ENCODE data around the gene NPFF.

Gene NPFF

GRCh38 chr12:53510181-53510812 is 3.0 kb upstream of the NPFF start:
- Histone ChIP-seq H3K4me3 (ENCODE audit: low read length) (no peak overlapping the region), H3K4me2 (ENCODE audit: low read length) (no peak overlapping the region), H3K9me3 (replicated peaks; ENCODE audit: low read length) (no peaks in the 10 kb centered on the region), H3K27me3 (ENCODE audit: control insufficient read depth, insufficient read depth, low read length) (no peaks in the 10 kb centered on the region), H3K9ac (ENCODE audit: low read depth, low read length) (no peak overlapping the region), H3K36me3 (ENCODE audit: insufficient read depth, low read length) (peaks cover 62% of the 10 kb centered on the region), H3K4me1 (ENCODE audit: control insufficient read depth, insufficient read depth, low read length) (peaks cover 30% of the 10 kb centered on the region)

DNA sequence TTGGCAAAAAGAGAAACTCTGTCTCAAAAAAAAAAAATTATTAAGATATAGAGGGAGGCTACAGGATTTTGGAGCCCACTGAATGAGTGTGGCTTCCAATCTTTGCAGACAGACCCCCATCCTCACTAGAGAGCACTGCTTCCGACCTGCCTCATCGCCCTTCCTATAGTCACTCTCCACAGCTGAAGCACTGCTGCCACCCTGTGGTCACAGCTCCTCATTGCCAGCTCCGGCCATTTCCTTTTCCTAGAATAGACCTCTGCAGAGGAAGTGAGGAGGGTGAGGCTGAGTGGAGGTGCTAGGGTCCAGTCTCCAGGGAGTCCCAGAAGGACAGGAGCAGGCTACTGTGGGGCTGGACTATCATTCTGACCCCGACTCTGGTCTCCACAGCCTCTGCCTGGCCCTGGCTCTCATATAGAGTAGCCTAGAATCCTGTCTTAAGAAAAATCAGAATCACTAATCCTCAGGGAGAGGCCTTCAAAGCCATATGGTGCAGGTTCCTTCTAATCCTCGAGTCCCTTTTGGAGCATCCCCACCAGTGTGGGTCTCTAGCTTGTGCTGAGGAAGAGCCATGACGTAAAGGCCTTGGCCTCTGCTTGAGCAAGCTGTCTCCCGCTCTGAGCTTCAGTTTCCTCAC is 1.4 kb upstream of the NPFF start:
- Histone ChIP-seq H3K9ac (ENCODE audit: low read depth, low read length) (no peak overlapping the region), H3K9me3 (replicated peaks; ENCODE audit: low read length) (no peaks in the 10 kb centered on the region), H3K27me3 (ENCODE audit: control insufficient read depth, insufficient read depth, low read length) (no peaks in the 10 kb centered on the region), H3K4me1 (ENCODE audit: control insufficient read depth, insufficient read depth, low read length) (peaks cover 34% of the 10 kb centered on the region), H3K4me2 (ENCODE audit: low read length) (no peak overlapping the region), H3K4me3 (ENCODE audit: low read length) (no peak overlapping the region), H3K36me3 (ENCODE audit: insufficient read depth, low read length) (peaks cover 59% of the 10 kb centered on the region)

DNA sequence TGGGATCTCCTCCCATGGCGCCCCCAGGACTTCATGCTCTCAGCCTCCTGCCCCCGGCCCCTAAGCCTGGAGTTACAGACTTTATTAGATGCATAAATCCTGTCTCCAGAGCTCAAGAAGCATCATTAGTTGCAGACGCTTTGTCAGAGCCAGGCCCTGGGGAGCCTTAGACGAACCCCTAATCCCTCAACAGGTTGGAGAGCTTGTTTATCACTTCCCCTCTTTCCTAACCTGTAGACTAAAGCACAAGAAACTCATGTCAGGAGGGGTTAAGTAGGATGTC is 260 bp upstream of the NPFF start:
- Histone ChIP-seq H3K4me3 (ENCODE audit: low read length) (no peak overlapping the region), H3K4me1 (ENCODE audit: control insufficient read depth, insufficient read depth, low read length) (peaks cover 33% of the 10 kb centered on the region), H3K4me2 (ENCODE audit: low read length) (no peak overlapping the region), H3K9me3 (replicated peaks; ENCODE audit: low read length) (no peaks in the 10 kb centered on the region), H3K9ac (ENCODE audit: low read depth, low read length) (no peak overlapping the region), H3K36me3 (ENCODE audit: insufficient read depth, low read length) (peaks cover 49% of the 10 kb centered on the region), H3K27me3 (ENCODE audit: control insufficient read depth, insufficient read depth, low read length) (no peaks in the 10 kb centered on the region)

DNA sequence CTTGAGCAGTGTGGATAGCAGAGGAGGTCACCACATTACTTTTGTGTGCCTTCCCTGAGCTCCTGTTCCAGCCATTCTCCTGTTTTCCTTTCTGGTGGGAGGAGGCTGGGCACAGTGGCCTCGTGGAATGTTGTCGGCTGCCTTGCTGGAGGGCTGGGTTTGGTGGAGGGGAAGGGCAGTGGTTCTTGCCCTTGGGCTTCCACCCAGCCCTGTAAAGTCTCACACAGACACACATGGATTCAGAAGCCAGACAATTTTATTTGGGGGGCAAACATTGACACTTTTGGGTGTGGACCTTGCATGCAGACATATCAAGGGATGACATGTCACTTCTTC is 866 bp downstream of the NPFF start:
- Histone ChIP-seq H3K27me3 (ENCODE audit: control insufficient read depth, insufficient read depth, low read length) (no peaks in the 10 kb centered on the region), H3K4me2 (ENCODE audit: low read length) (peak overlapping the region; percentile 42), H3K36me3 (ENCODE audit: insufficient read depth, low read length) (peaks cover 38% of the 10 kb centered on the region), H3K9me3 (replicated peaks; ENCODE audit: low read length) (no peaks in the 10 kb centered on the region), H3K9ac (ENCODE audit: low read depth, low read length) (peak overlapping the region; percentile 35), H3K4me3 (ENCODE audit: low read length) (no peak overlapping the region), H3K4me1 (ENCODE audit: control insufficient read depth, insufficient read depth, low read length) (peaks cover 41% of the 10 kb centered on the region)

DNA sequence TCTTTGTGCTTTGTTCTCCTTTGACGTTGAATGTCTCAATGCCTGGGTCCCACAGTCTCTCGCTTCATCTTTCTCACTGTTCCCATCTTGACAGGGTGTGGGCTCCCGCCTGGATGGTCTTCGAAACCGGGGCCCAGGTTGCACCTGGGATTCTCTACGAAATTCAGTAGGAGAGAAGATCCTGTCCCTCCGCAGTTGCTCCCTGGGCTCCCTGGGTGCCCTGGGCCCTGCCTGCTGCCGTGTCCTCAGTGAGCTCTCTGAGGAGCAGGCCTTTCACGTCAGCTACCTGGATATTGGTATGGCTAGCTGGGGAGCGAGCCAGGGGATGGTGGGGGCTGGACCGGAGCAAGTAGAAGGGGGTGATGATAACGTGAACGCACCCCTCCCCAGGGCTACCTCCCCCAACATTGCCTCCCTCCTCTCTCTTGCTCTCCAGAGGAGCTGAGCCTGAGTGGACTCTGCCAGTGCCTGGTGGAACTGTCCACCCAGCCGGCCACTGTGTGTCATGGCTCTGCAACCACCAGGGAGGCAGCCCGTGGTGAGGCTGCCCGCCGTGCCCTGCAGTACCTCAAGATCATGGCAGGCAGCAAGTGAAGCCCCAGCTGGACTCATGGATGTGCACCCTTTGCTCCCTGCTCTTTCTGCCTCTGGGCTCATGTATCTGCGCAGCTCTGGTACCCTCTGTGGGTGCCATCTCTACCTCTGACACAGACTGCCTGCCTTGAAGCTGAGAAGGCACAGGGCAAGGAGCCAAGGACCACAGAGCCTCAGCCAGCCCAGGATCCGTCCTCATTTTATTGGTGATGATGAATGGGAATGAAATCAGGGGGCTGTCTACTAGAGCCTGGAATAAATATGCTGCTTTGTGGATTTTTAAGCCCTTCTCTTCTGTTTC is 1.5 kb downstream of the NPFF start:
- peaks cover 35% of the 10 kb centered on the region for H3K36me3 ChIP-seq (ENCODE audit: insufficient read depth, low read length)
- H3K9ac ChIP-seq (ENCODE audit: low read depth, low read length): peak overlapping the region; percentile 72
- peaks cover 43% of the 10 kb centered on the region for H3K4me1 ChIP-seq (ENCODE audit: control insufficient read depth, insufficient read depth, low read length)

GRCh38 chr12:53505086-53505485 is 2.2 kb downstream of the NPFF start:
- Histone ChIP-seq H3K4me3 (ENCODE audit: low read length) (no peak overlapping the region), H3K36me3 (ENCODE audit: insufficient read depth, low read length) (peaks cover 32% of the 10 kb centered on the region), H3K27me3 (ENCODE audit: control insufficient read depth, insufficient read depth, low read length) (no peaks in the 10 kb centered on the region), H3K9me3 (replicated peaks; ENCODE audit: low read length) (no peaks in the 10 kb centered on the region), H3K4me1 (ENCODE audit: control insufficient read depth, insufficient read depth, low read length) (peaks cover 46% of the 10 kb centered on the region), H3K4me2 (ENCODE audit: low read length) (peak overlapping the region; percentile 17), H3K9ac (ENCODE audit: low read depth, low read length) (peak overlapping the region; percentile 72)

More for the DNA sequence above, 1.5 kb downstream of the NPFF start:
- H3K4me3 ChIP-seq (ENCODE audit: low read length): no peak overlapping the region
- H3K4me2 ChIP-seq (ENCODE audit: low read length): peak overlapping the region; percentile 42
- no peaks in the 10 kb centered on the region for H3K9me3 ChIP-seq (replicated peaks; ENCODE audit: low read length)
- H3K27me3 ChIP-seq (ENCODE audit: control insufficient read depth, insufficient read depth, low read length): no peaks in the 10 kb centered on the region

- peaks cover 32% of the 10 kb centered on the region for H3K36me3 ChIP-seq (ENCODE audit: insufficient read depth, low read length)
- H3K27me3 ChIP-seq (ENCODE audit: control insufficient read depth, insufficient read depth, low read length): no peaks in the 10 kb centered on the region
- peaks cover 51% of the 10 kb centered on the region for H3K4me1 ChIP-seq (ENCODE audit: control insufficient read depth, insufficient read depth, low read length)
- no peak overlapping the region for H3K4me2 ChIP-seq (ENCODE audit: low read length)
- no peak overlapping the region for H3K4me3 ChIP-seq (ENCODE audit: low read length)
- H3K9me3 ChIP-seq (replicated peaks; ENCODE audit: low read length): no peaks in the 10 kb centered on the region
- no peak overlapping the region for H3K9ac ChIP-seq (ENCODE audit: low read depth, low read length)
These were observed 3.0 kb downstream of the NPFF start for GRCh38 chr12:53504004-53504920.

GRCh38 chr12:53502983-53503728 is 4.1 kb downstream of the NPFF start:
- H3K9ac ChIP-seq (ENCODE audit: low read depth, low read length): no peak overlapping the region
- no peaks in the 10 kb centered on the region for H3K9me3 ChIP-seq (replicated peaks; ENCODE audit: low read length)
- H3K4me3 ChIP-seq (ENCODE audit: low read length): no peak overlapping the region
- H3K36me3 ChIP-seq (ENCODE audit: insufficient read depth, low read length): peaks cover 26% of the 10 kb centered on the region
- peaks cover 56% of the 10 kb centered on the region for H3K4me1 ChIP-seq (ENCODE audit: control insufficient read depth, insufficient read depth, low read length)
- H3K4me2 ChIP-seq (ENCODE audit: low read length): no peak overlapping the region
- no peaks in the 10 kb centered on the region for H3K27me3 ChIP-seq (ENCODE audit: control insufficient read depth, insufficient read depth, low read length)

- H3K4me1 ChIP-seq (ENCODE audit: control insufficient read depth, insufficient read depth, low read length): peaks cover 58% of the 10 kb centered on the region
- H3K9ac ChIP-seq (ENCODE audit: low read depth, low read length): peak overlapping the region; percentile 94
- no peaks in the 10 kb centered on the region for H3K9me3 ChIP-seq (replicated peaks; ENCODE audit: low read length)
- H3K4me2 ChIP-seq (ENCODE audit: low read length): peak overlapping the region; percentile 96
- H3K4me3 ChIP-seq (ENCODE audit: low read length): peak overlapping the region; percentile 88
- peaks cover 21% of the 10 kb centered on the region for H3K36me3 ChIP-seq (ENCODE audit: insufficient read depth, low read length)
- H3K27me3 ChIP-seq (ENCODE audit: control insufficient read depth, insufficient read depth, low read length): no peaks in the 10 kb centered on the region
These were observed 5.0 kb downstream of the NPFF start for GRCh38 chr12:53502331-53502730.

DNA sequence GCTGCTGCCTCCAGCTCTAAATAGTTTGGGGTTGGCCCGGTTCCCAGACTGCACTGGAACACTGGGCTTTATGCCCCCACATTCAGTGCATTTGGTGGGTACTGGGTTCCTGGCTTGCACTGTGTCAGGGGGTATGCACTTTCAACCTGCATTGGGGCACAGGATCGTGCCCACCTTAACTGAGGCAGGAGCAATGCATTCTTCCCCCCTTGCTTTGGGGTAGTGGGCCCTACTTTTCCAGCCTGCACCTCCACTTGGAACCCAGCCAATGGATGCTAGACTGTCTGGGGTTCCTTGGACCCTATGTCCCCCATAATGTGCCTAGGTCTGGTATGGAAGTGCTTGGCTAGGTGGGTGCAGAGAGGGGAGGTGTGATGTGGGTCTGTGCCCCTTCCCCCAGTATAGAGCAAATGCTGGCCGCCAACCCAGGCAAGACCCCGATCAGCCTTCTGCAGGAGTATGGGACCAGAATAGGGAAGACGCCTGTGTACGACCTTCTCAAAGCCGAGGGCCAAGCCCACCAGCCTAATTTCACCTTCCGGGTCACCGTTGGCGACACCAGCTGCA is 5.6 kb downstream of the NPFF start:
- peaks cover 14% of the 10 kb centered on the region for H3K36me3 ChIP-seq (ENCODE audit: insufficient read depth, low read length)
- H3K4me1 ChIP-seq (ENCODE audit: control insufficient read depth, insufficient read depth, low read length): peaks cover 54% of the 10 kb centered on the region
- peak overlapping the region; percentile 88 for H3K4me3 ChIP-seq (ENCODE audit: low read length)
- H3K4me2 ChIP-seq (ENCODE audit: low read length): peak overlapping the region; percentile 96
- H3K9me3 ChIP-seq (replicated peaks; ENCODE audit: low read length): no peaks in the 10 kb centered on the region
- no peaks in the 10 kb centered on the region for H3K27me3 ChIP-seq (ENCODE audit: control insufficient read depth, insufficient read depth, low read length)
- peak overlapping the region; percentile 94 for H3K9ac ChIP-seq (ENCODE audit: low read depth, low read length)

Measured in skeletal muscle satellite cell (primary cell).